MV-4-11 (cell line): ENCODE measurements around the gene MUC16.
"Not testable (repeated sequence)": the region's sequence is repeated elsewhere in the genome, so short reads cannot be mapped to it uniquely, and the experiment has no call there.

Experiments
- DNase-seq: peaks from one replicate; lab custom pipeline; 2025; lab: John Stamatoyannopoulos, UW

Gene MUC16

DNA sequence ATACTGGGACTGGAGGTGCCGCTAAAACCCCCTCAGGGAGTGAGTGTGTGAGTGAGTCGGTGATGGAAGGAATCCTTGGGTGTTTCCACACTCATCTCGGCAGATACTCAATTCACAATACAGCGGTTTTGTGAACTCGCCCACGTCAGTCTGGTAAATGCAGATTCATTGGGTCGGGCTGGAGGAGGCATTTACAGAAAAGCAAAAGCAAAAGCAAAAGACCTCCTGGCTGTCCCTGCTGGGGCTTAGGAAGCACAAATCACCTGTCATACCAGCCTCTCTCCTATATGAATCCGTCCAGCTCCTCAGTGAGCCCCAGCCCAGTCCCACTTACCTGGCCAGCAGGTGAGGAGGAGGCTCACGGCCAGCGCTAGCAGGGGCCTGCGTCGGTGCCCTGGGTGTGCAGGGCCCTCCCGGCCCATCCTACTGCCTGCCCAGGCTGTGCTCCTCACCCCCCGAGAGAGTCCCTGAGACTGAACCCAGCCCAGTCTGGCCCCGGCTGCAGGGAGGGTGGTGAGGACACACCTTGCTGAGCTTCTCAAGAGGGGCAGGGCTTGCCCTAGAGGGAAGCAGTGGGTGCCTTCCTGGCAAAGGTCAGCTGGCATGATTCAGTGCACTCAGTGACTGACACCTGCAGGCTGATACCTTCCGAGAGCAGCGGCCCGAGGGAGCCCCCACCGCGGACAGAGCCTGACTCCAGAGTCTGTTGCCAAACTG lies at the start of gene MUC16:
Gene MUC16 (minus strand): TSS at position 475 of the 717 bp plus-strand sequence.
- DNase-seq = no peak

DNA sequence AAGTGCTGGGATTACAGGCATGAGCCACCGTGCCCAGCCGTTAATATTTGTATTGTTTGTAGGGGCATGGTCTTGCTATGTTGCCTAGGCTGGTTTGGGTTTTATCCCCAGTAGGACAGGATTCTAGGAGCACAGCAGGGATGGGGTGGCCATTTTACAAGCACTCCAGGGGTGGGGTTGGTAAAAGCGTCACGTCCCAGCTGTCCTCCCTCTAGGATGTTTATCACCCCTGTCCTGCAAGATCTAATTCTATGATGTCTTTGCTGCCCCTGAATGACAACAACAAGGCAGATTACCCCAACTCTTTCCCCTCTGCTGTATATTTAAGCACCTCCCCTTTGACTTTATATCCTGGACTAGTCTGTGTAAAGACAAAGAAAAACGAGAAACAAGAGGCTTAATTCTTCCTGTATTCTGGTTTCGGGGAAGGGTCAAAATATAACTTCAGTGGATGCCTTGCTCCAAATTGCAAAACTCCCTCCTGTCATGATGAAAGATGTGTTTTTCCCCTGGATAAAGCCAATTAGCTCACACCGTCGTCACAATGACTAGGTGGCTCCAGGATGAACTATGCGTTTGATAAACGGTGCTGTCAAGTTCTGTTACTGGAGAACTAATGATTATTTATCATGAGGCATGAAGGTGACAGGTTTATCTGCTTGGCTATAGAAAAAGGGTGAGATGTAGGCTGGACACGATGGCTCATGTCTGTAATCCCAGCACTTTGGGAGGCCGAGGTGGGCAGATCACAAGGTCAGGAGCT lies 48.9 kb upstream of the MUC16 start:
- peak; percentile 89 for DNase-seq

DNA sequence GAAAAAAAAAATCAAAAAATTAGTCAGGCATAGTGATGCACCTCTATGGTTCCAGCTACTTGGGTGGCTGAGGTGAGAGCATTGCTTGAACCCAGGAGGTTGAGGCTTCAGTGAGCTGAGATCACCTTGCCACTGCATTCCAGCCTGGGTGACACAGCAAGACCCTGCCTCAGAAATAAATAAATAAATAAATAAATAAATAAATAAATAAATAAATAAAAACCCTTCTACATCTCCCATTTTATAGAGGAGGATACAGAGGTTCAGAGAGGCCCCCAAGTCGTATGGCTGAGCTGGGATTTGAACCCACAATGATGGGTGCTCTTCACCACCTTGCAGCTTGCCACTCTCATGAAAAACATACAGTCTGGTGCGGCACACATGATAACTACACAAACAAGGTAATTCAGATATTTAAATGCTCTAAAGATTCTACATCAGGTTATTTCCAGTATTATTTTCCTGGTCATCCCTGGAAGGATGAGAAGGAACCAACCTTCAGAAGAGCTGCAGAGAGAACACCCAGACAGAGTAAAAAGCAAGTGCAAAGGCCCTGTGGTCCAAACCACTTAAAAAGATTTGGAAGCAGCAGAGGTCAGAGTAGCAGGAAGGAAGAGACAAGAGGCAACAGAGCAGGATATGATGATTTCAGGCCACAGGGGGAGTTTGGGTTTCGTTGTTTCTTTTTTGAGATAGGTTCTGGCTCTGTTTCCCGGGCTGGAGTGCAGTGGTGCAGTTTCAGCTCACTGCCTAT lies 47.5 kb upstream of the MUC16 start:
- no peak for DNase-seq

DNA sequence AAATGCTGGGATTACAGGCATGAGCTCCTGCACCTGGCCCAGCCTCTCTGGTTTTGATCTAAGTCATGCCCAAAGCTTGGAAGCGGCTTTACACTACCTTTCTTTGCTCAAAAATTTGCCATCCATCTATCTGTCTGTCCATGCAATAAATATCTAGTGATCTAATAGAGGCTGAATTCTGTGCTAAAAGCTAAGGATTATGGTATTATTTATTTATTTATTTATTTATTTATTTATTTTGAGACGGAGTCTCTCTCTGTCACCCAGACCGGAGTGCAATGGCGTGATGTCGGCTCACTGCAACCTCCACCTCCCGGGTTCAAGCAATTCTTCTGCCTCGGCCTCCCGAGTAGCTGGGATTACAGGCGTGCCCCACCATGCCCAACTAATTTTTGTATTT lies 45.9 kb upstream of the MUC16 start:
- DNase-seq = not testable (repeated sequence)

DNA sequence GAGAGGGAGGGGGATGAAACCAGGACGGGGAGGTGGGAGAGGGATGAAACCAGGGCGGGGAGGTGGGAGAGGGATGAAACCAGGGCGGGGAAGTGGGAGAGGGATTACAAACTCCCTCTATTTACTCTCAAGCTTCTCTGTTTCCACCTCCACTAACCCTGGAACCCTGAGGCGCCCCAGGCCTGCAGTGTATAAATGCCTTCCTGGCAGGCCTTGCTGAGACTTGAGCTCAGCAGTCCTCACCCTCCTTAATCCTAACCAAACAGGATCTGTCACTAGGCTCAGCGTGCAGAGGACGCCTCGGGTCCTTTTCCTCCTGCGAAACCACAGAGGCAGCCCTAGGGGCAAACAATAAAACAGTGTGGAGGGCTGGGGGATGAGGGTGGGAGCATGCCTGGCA lies 44.6 kb upstream of the MUC16 start:
- DNase-seq = peak; percentile 26

DNA sequence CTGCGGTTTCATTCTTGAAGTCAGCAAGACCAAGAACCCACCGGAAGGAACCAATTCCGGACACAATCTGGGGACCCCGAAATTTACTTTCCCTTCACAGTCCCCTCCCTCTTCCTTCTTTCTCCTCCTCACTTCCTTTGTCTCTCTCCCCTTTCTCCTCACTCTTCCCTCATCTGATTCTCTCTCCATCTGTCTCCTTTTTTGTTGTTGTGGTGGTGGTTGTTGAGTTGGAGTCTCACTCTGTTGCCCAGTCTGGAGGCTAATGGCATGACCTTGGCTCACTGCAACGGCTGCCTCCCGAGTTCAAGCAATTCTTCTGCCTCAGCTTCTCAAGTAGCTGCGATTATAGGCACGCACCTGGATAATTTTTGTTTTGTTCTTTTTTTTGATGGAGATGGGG lies 44.0 kb upstream of the MUC16 start:
- no peak for DNase-seq

DNA sequence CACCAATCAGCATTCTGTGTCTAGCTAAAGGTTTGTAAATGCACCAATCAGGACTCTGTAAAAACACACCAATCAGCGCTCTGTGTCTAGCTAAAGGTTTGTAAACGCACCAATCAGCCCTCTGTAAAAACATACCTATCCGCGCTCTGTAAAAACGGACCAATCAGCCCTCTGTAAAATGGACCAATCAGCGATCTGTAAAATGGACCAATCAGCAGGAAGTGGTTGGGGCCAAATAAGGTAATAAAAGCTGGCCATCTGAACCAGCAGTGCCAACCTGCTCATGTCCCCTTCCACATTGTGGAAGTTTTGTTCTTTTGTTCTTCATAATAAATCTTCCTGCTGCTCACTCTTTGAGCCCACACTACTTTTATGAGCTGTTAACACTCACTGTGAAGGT lies 43.5 kb upstream of the MUC16 start:
- not testable (repeated sequence) for DNase-seq

DNA sequence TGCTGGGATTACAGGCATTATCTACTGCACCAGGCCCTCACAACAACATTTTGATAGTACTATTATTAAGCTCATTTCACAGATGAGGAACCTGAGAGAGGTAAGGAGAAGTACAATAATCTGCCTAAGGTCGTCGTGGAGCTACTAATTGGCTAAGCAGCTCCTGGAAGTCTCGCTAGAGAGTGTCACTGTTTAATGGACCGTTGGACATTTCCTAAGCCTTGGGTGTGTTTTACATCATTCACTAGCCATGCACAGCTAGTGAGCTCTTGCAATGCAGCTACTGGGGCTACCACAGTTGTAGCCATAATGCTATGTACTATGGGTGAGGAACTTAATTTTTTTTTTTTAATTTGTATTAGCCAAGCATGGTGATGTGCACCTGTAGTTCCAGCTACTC lies 42.7 kb upstream of the MUC16 start:
- no peak for DNase-seq

DNA sequence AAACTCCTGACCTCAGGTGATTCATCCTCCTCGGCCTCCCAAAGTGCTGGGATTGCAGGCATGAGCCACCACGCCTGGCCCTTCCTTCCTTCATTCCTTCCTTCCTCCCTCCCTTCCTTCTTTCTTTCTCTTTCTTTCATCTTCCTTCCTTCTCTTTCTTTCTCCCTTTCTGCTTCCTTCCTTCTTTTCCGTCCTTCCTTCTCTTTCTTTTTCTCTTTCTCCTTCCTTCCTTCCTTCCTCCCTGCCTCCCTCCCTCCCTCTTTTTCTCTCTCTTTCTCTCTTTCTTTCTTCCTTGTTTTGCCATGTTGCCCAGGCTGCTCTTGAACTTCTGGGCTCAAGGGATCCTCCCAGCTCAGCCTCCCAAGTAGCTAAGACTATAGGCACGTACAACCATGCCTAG lies 36.5 kb upstream of the MUC16 start:
- no peak for DNase-seq

DNA sequence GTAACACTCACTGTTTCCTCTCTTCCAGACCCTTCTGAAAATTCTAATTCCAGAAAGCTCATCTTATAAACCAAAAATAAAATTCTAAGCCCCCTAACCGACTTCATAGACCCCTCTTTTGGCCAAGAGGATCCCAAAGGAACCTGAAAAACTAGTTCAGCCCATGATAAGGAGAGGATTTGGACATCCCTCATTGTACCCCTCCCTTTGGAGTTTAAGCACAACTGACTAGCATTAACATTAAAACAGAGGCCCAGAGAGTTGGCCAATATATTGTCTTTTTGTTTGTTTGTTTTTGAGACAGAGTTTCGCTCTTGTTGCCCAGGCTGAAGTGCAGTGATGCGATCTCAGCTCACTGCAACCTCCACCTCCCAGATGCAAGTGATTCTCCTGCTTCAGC lies 34.2 kb upstream of the MUC16 start:
- no peak for DNase-seq

- DNase-seq = no peak
Measured at GRCh38 chr19:9043524-9043923, 33.3 kb upstream of the MUC16 start.

DNA sequence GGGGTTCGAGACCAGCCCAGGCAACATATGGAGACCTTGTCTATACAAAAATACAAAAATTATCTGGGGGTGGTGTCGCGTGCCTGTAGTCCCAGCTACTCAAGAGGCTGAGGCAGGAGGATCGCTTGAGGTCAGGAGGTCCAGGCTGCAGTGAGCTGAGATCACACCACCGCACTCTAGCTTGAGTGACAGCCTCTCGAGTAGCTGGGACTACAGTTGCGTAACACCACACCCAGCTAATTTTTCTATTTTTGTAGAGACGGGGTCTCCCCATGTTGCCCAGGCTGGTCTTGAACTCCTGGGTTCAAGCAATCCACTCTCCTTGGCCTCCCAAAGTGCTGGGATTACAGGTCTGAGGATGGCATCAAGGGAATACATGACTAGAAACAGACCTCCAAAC lies 30.8 kb upstream of the MUC16 start:
- DNase-seq = no peak

DNA sequence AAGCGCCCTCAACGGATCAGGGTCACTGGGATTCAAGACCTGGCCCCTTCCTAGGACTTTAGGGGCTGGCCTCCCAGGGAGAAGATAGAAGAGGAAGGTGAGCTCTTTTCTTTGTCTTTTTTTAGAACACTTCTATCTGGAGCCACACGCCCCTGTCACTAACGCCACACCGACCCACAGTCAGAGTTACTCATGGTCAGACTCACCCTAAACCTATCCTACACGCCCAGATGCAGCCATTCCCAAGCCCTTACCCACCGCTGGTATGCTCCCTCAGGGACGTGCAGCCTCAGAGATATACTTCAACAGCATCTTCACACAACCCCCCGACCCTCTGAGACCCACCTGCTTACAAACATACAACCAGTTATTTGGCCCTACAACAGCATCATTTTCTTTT lies 29.9 kb upstream of the MUC16 start:
- DNase-seq = no peak

DNA sequence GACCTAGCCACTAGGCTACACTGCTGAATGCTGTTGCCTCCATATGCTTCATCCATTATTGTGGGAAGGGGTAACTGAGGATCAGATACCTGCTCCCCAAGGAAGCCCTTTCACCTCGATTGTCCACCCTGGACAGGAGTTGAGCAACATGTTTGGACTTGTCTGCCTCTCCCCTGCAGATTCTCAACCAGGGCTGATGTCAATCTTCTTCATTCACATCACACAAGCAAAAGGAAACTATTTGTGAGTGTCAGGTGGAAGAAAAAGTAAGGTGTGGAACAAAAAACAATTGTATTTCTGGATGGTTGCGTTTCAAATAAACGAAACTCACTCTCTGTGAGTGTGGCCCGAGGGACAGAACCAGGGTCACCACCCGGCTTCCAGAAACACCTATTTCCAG lies 29.5 kb upstream of the MUC16 start:
- DNase-seq = no peak

DNA sequence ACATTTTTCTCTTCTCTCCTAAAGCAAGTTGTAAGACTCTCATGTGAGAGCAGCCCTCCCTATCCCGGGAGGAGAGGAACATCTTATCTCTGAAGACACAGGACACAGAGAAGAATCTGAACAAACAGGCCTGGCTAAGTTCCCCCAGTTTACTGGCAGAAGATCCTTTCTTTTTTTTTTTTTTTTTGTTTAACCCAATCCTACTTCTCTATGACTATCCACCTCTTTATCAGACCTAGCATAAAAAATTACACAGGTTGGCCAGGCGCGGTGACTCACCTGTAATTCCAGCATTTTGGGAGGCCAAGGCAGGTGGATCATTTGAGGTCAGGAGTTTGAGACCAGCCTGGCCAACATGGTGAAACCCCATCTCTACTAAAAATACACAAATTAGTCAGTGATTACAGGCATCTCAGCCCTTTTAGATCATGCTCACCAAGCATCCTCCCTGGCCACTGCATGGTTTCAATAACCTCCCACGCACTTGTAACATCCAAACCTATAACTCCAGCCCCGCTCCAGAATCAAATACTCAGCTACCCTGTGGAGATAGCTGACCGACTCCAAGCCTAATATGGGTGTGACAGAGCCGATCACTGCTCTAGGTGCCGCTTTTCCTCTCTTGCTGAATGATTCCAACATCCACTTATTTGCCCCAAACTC lies 27.3 kb upstream of the MUC16 start:
- DNase-seq = no peak

- no peak for DNase-seq
Measured at GRCh38 chr19:9032136-9032631, 22.0 kb upstream of the MUC16 start.

GRCh38 chr19:9018163-9018875 lies 8.1 kb upstream of the MUC16 start:
- DNase-seq = no peak

GRCh38 chr19:9014803-9015202 lies 4.6 kb upstream of the MUC16 start:
- DNase-seq = no peak

GRCh38 chr19:9013988-9014387 lies 3.8 kb upstream of the MUC16 start:
- no peak for DNase-seq

GRCh38 chr19:9011875-9012274 lies 1.7 kb upstream of the MUC16 start:
- no peak for DNase-seq

- DNase-seq = no peak
Measured at GRCh38 chr19:9010693-9011092, 484 bp upstream of the MUC16 start.

- no peak for DNase-seq
Measured at GRCh38 chr19:9009431-9009830, 778 bp downstream of the MUC16 start.
